Stimulated activated CD8-positive, alpha-beta memory T cell treated with anti-CD3 and anti-CD28 coated beads, Interleukin-15, amount 100 ng/mL, for 48 hours (primary cell): ENCODE data around the gene SERPINB10.

Source experiments
- DNase-seq, 2 donors: peaks; one replicate each; pipeline ENCODE4 v3.0.0-alpha.2; 2020; ENCODE audit warnings: low read depth in 2 of 2

SERPINB10 gene

DNA sequence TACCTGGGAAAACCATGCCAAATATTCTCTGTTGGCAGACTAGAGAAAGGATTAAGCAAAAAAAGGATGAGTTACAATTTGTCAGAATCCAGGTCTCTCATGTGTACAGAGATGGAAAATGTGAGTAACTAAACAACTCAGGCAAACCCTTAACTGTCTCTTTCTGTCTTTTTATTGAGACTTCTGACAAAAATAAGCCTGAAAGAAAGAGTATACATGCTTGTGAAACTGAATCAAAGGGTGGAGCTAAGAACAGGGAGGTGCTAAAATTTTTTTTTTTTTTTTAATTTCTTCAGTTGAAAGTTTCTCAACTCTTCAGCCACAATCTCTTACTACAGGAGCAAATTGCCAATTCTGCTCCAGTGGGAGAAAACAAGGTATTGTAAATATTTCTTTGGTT is at the start of gene SERPINB10:
SERPINB10 (plus strand) TSS at position 295 of the 400 bp plus-strand sequence. CDS start 7,553 bp downstream, outside the sequence.
- no peak for DNase-seq

GRCh38 chr18:63858456-63858855 is 49.3 kb upstream of the SERPINB10 start:
- no peak for DNase-seq

GRCh38 chr18:63859781-63860475 is 47.8 kb upstream of the SERPINB10 start:
- DNase-seq, result no peak

DNA sequence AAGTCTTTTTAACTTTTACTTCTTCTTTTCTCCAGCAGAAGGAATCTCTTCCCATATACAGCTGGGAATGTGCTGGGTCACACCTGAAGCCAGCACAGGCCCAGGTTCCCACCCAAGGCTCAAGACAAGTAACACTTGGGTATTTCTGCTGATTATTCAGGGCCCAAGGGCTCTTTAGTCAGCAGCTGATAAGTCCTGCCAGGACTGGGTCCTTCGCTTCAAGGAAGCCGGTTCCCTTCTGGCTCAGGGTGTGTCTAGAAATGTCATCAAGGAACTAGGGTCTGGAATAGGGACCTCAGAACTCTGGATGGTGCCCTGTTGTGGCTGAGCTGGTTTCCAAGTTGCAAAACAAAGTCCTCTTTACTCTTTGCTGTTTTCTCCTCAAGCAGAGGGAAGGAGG is 47.2 kb upstream of the SERPINB10 start:
- DNase-seq, result no peak

DNA sequence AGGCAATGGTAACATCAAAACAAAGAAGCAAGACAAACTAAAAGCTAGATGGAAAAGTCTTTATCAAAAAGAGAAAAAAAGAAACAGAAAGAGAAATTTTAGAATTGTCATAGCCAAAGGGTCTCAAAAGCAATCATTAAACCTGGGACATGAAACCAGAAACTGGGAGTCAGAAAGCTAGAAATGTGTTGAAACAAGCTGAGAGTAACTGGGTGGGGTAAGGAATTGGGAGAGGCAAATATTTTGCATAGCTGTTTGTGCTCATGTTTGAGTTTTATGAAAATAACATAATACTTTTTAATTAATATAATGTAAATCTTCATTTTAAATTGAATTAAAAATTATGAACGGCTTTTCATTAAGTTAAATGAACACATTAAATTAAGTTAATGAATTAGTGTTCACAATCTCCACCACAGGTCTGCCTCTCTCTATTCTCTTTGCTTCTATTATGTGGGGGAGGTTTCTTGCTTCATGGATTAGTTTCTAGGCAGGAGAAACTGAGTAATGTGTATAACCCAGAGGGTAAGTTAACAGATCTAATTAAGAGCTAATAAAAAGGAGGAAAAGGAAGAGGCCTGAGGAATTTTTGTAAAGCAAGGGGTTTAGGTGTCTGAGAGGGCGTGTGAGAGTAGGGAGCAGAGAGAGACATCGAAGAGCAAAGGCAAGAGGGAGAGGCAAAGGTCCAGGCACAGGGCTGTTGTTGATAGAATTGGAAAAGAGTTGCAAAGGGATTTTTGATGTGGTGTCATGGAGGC is 40.2 kb upstream of the SERPINB10 start:
- no peak for DNase-seq

- no peak for DNase-seq
Measured at GRCh38 chr18:63868546-63868945, 39.2 kb upstream of the SERPINB10 start.

GRCh38 chr18:63869374-63869773 is 38.4 kb upstream of the SERPINB10 start:
- DNase-seq, result no peak

DNA sequence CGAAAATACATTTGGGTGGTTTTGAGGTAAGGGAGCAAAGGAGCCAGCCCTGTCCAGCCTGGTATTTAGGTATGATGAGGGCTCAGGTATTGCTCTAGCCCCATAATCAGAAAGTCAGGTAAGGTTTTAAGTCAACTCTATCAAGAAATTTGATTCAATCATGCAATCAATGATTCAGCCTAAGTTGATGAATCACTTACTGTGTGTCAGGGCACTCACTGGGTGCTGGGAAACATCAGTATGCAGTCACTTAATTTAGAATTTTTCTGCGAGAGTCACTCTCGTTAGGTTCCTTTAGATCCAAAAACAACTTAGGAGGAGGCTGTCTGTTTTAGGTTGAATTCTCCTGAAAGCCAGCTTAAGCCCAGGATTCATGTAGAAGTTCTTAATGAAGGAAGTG is 37.9 kb upstream of the SERPINB10 start:
- DNase-seq, result no peak

DNA sequence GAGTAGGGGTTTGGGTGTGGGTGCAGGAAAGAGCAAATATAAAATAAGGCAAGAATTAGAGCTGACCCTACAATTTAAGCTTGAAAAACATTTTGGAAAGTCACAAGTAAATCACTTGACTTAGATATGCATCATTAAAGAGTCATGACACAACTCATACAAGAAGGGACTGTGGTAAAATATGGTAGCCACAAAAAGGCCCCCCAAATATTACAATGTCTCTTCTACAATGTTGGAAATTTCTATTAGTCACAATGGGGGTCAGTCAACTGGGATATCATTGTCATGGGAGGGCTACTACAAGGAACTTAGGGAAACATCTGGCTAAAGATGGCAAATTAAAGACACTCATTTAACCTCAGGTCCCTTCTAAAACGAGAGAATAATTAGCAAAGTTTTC is 35.9 kb upstream of the SERPINB10 start:
- no peak for DNase-seq

DNA sequence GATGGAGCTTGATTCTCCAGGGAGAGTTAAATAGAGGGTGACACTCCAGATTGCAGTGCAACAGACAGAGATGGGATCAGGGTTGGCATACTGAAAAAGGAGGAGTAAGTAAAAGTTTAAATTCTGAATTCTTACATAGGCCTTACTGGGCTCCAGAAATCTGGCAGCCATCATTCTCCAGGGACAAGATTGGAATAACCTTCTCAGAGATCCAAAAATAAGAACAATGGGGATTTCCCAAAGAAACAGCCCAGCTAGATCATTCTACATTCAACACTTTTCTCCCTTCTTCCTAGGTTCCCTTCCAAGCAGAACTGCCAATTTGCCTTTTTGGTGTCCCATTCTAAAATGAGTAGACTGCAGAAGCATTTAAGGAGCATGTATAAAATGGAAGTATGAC is 35.2 kb upstream of the SERPINB10 start:
- DNase-seq, result no peak

- DNase-seq, result no peak
Measured at GRCh38 chr18:63878343-63878742, 29.4 kb upstream of the SERPINB10 start.

DNA sequence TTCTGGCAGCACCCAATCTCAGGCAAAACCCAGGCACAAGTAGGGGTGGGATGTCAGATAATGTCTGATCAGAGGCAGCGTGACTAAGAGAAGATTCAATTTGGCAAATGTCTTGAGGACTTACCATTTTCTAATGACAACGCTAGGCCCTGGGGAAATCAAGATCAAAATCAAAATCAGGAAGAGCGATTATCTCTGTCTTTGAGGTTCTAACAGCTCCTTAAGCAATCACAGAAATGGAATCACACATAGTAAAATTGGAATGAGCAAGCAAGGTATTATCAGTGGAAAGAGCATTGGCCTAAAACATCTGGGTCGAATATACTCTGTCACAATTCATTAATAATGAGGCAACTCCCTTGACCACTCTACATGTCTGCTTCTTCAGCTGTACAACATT is 28.8 kb upstream of the SERPINB10 start:
- DNase-seq, result no peak

GRCh38 chr18:63879709-63880108 is 28.0 kb upstream of the SERPINB10 start:
- DNase-seq, result no peak

DNA sequence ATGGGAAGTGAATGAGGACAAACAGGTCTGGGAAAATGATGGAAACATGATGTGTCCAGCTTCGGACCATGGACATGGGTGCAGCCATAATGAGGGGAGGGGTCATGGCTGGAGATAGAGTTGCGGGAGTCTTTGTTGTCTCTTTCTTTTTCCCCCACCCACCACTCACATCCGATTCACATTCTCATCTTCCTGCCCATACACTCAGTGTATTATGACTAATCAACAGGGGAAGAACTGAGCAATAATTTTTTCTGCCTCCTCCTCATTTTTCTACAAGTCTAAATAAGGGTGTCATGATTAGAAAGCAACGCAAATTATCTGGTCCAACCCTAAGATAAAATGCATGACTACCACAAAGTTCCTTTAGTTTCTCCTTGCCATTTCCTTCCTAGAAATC is 25.9 kb upstream of the SERPINB10 start:
- DNase-seq, result no peak

- DNase-seq, result no peak
Measured at GRCh38 chr18:63882333-63883141, 25.2 kb upstream of the SERPINB10 start.

- no peak for DNase-seq
Measured at GRCh38 chr18:63883617-63884016, 24.1 kb upstream of the SERPINB10 start.

DNA sequence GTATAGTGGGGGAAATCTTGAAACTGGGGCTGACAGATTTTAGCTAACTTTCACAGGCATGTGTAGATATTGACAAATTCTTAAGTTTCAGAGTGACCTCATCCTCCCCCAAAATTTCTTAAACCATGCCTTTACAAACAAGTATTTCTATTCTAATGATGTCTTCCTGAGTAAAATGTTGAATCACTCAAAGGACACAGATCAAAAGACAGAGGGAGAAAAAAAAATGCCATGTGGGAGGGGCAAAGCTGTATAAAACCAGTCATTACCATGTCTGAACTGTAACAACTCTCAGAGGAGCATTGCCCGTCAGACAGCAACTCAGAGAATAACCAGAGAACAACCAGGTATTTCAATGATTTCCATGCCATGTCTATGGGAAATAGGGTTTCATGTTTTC is 20.3 kb upstream of the SERPINB10 start, which contains the start of gene SERPINB2:
SERPINB2 (plus strand) TSS at position 282 of the 400 bp plus-strand sequence. CDS start 3,740 bp downstream, outside the sequence.
- DNase-seq, result no peak

DNA sequence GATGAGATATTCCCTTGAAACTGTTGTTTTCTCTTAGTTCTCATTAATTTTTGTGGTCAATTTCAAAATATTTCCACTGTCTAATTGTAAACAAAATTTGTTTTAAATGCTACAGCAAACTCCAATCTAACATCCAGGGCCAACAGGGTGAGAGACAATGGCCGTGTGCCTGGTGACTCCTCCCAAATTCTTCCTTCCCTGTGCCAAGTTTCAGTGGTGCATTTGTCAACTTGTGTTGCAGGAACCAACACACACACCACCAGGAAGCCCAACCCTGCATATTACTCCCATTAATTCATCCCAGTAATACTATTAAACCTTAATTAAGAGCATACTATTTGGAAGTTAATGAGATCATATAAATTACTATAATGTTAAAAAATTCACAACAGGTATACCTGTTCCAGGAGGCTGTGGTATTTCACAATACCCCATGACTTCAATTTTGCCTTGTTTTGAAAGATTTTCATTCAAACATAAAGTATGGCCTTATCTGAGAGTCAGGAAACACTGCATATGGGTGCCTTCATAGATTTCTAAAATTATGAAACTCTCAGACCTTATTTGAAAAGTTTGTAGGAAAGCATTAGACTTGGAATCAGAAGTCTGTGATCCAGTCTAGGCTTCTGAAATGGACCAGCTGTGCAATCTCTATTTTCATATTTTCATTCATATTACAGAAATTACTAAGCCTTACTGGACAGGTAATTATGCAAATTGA is 19.1 kb upstream of the SERPINB10 start:
- no peak for DNase-seq

DNA sequence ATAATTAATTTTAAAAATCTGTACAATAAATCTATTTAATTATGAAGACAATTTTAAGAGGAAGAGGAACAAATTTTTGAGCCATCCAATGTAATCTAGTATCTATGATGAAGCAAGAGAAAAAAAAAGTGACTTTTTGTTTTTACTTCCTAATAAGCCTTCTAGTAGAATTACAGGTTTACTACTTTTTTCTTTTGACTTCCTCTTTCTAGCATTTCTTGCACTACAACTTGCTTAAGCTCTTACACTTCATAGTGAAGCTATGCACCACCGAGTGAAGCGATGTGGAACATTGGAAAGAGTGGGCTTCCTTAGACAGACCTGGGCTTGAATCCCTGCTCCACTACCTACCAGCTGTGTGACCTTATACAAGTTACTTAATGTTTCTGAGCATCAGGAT is 18.1 kb upstream of the SERPINB10 start:
- no peak for DNase-seq

GRCh38 chr18:63890237-63890949 is 17.4 kb upstream of the SERPINB10 start:
- DNase-seq, result no peak

DNA sequence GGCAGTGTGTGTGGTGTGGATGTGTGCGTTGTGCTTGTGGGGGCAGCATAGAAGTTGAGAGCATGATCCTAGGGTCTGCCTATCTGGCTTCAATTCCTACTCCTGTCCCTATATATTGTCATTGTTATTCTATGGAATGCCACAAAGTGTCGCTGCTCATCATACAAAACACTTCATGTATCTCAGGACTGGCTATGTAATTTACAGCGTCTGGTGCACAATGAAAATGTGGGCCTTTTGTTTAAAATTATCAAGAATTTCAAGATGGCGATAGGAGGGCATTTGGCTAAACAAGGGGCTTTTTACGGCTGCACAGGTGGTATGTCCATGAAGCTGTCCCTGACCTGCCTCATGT is 16.8 kb upstream of the SERPINB10 start:
- DNase-seq, result no peak
